Spleen (tissue), 11 donors: ENCODE data around the gene PABPC1L. TPM values are rescaled to one million over a fixed set of nuclear protein-coding genes. Genes with fewer than 3 reads are reported as not detected.
A peak's percentile ranks its signal among the peaks of the same experiment; 100 is the strongest.

Experiments
- DNase-seq: peaks from one replicate; pipeline ENCODE4 v3.0.0-alpha.2; 2020
- H3K27ac ChIP-seq, 8 donors: fragments of 200-600 bp; sonication (generic) in 7 of 8; 1 replicate in 4 of 8; 2 replicates in 4 of 8; pipeline versions ENCODE4 v1.5.0 to v1.8.0; 2016 to 2021; ENCODE audit warnings: inconsistent platforms in 4 of 8, mild to moderate bottlenecking in 4 of 8, moderate library complexity in 1 of 8
- H3K27me3 ChIP-seq, 7 donors: fragments of 200-600 bp; sonication (generic) in 6 of 7; replicated peaks in 1 of 7; 1 replicate in 4 of 7; 2 replicates in 3 of 7; pipeline versions ENCODE4 v1.5.0 to v1.8.0; 2016 to 2021; ENCODE audit warnings: inconsistent platforms in 3 of 7, mild to moderate bottlenecking in 1 of 7
- H3K36me3 ChIP-seq, 6 donors: fragments of 200-600 bp; sonication (generic) in 5 of 6; 1 replicate in 4 of 6; 2 replicates in 2 of 6; pipeline versions ENCODE4 v1.5.0 to v1.8.0; 2016 to 2021; ENCODE audit warnings: inconsistent platforms in 2 of 6
- H3K4me1 ChIP-seq, 6 donors: fragments of 200-600 bp; sonication (generic) in 5 of 6; 1 replicate in 3 of 6; 2 replicates in 3 of 6; pipeline versions ENCODE4 v1.5.0 to v1.8.0; 2016 to 2021; ENCODE audit warnings: inconsistent platforms in 3 of 6
- H3K4me3 ChIP-seq, 8 donors: fragments of 200-600 bp; sonication (generic) in 7 of 8; 1 replicate in 4 of 8; 2 replicates in 4 of 8; pipeline versions ENCODE4 v1.5.0 to v1.8.0; 2016 to 2021; ENCODE audit warnings: inconsistent platforms in 4 of 8, mild to moderate bottlenecking in 4 of 8, moderate library complexity in 2 of 8
- H3K9me3 ChIP-seq, 8 donors: fragments of 200-600 bp; sonication (generic) in 7 of 8; 1 replicate in 4 of 8; 2 replicates in 4 of 8; pipeline versions ENCODE4 v1.5.0 to v1.8.0; 2016 to 2021; ENCODE audit warnings: inconsistent platforms in 4 of 8
- POLR2A ChIP-seq, 3 donors: fragments of 450-650 bp; IDR thresholded peaks; one replicate each; pipeline ENCODE4 v1.5.1; 2017; ENCODE audit warnings: antibody characterized with exemption in 3 of 3, mild to moderate bottlenecking in 1 of 3
- POLR2AphosphoS5 ChIP-seq, 3 donors: sonication (generic); formaldehyde crosslinking; IDR thresholded peaks; one replicate each; pipeline ENCODE4 v1.5.1; 2017; ENCODE audit warnings: antibody characterized with exemption in 3 of 3
- WGBS, 5 donors: extraction: QIAGEN DNeasy Blood & Tissue Kit in 3 of 5; methylation state at CpG; one replicate each; pipeline versions ENCODE4 v1.1.5 to v1.1.7; 2013 to 2018; 5-methylcytosine and 5-hydroxymethylcytosine counted together
- intact Hi-C: fragments of 100-400 bp; cut with DNase I; formaldehyde crosslinking; loops from one replicate; pipeline ENCODE4 v1.15.0; 2023; ENCODE audit warnings: low total_unique reads
- polyA plus RNA-seq, 3 donors: library from polyadenylated mRNA; stranded (reverse); fragments of 200-250 nt; gene quantifications; one replicate each; pipeline ENCODE4 v1.2.1, GENCODE V29; 2013
- total RNA-seq, 7 donors: library from RNA; depleted of rRNA in 3 of 7; stranded (reverse); fragments of >200 nt in 3 of 7; fragmentation: NEBNext Ultra II Directional in 4 of 7; extraction: Animal tissue kit (Norgen Biotek cat#: 25700) in 4 of 7; gene quantifications; one replicate each; pipeline versions ENCODE4 v1.1.0 to v1.2.1, GENCODE V29; 2016 to 2021
- TF ChIP-seq, protein P1 (sequence below), 11 experiments: fragments of 200-600 bp in 7 of 11; fragments of 450-650 bp in 4 of 11; sonication (generic) in 4 of 11; IDR thresholded peaks in 8 of 11; conservative IDR thresholded peaks in 3 of 11; 1 replicate in 7 of 11; 2 replicates in 4 of 11; pipeline versions ENCODE4 v1.4.0 to v1.8.0; 2016 to 2021; ENCODE audit warnings: antibody characterized with exemption in 11 of 11, inconsistent platforms in 4 of 11, mild to moderate bottlenecking in 1 of 11
- donor health status: healthy with polysubstance abuse.
- donor health status: DM: no; HTN: no; CAD: no; lungs with moderate emphysema.
- donor health status: DM: no; HTN: no; CAD: no.
- donor health status: Bipolar disorder and iron deficiency.
- donor health status: healthy.
- donor health status: DM: no; HTN: no; CAD: no.
- donor health status: DM: yes; HTN: yes; CAD: no.

The PABPC1L gene
- total and polyA plus RNA-seq, 10 donors: 27.0 to 61.4 (median 33.8) TPM

DNA sequence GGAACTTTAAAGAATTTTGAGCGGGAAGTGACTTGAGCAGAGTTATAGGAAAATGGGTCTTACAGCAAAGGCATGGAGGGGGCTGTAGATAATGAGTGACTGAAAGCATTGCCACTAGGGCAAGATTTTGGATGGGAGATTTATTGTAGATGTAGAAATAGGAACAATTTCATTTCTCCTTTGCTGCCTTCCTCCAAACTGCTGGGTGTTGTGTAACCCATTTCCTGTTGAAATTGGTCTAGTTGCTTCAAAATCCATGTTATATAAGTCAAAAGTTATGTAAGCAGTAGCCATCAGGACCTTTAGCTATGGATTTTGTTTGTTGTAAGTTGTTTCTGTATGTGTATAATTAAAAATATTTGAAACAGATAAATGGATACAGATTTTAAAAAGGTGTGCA, 13.3 kb upstream of the PABPC1L start:
- peak overlapping the region in 7 of 8 donors; percentile 7 to 72 (median 55) for H3K27ac ChIP-seq
- peak overlapping the region in 1 of 8 donors; percentile 9 for H3K4me3 ChIP-seq
- H3K9me3 ChIP-seq: no peaks in the 10 kb centered on the region
- DNase-seq: no peak
- intact Hi-C loops: loop anchor here (10.0 kb wide), 1 partner anchor 58 kb away; no protein-coding TSS in a partner anchor
- 53 to 66% (median 58%) methylated on average over 1 of the region's 1 CpG for WGBS, 5 donors
- H3K4me1 ChIP-seq: peaks cover 63 to 100% (median 92%) of the 10 kb centered on the region in 6 donors
- TF ChIP-seq POLR2A (IDR thresholded peaks at IDR 0.05): no peak
- no peak for TF ChIP-seq POLR2AphosphoS5 (IDR thresholded peaks at IDR 0.05)
- TF ChIP-seq, protein P1, sequence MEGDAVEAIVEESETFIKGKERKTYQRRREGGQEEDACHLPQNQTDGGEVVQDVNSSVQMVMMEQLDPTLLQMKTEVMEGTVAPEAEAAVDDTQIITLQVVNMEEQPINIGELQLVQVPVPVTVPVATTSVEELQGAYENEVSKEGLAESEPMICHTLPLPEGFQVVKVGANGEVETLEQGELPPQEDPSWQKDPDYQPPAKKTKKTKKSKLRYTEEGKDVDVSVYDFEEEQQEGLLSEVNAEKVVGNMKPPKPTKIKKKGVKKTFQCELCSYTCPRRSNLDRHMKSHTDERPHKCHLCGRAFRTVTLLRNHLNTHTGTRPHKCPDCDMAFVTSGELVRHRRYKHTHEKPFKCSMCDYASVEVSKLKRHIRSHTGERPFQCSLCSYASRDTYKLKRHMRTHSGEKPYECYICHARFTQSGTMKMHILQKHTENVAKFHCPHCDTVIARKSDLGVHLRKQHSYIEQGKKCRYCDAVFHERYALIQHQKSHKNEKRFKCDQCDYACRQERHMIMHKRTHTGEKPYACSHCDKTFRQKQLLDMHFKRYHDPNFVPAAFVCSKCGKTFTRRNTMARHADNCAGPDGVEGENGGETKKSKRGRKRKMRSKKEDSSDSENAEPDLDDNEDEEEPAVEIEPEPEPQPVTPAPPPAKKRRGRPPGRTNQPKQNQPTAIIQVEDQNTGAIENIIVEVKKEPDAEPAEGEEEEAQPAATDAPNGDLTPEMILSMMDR (IDR thresholded peaks at IDR 0.05 in 8 of 11, conservative IDR thresholded peaks at IDR 0.05 in 3 of 11): no peak
- peaks cover 0 to 44% (median 9%) of the 10 kb centered on the region in 6 donors for H3K36me3 ChIP-seq
- H3K27me3 ChIP-seq: no peaks in the 10 kb centered on the region

DNA sequence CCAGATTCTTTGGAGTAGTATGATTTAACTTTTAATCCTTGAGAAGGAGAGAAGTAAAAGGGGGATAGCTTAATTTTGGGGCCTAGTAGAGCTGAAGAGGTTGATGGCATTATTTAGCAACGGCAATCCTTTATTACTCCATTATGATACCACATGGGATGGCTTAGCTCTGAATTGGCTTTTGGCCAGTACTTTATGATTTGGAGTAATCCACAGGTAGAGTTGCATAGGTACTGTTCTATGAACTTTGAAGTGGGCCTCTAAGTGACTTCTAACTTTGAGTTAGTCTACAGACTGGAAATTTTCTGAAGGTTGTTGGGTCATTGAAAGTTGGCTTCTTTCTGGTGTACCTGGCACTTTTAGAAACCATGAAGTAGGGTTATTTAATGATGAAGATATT, 12.7 kb upstream of the PABPC1L start:
- Histone ChIP-seq H3K4me1 (peaks cover 61 to 100% (median 90%) of the 10 kb centered on the region in 6 donors), H3K36me3 (peaks cover 0 to 45% (median 15%) of the 10 kb centered on the region in 6 donors), H3K27me3 (no peaks in the 10 kb centered on the region), H3K4me3 (peak overlapping the region in 1 of 8 donors; percentile 9), H3K9me3 (no peaks in the 10 kb centered on the region), H3K27ac (peak overlapping the region in 6 of 8 donors; percentile 7 to 72 (median 56))
- no peak for DNase-seq
- TF ChIP-seq, protein P1 (IDR thresholded peaks at IDR 0.05 in 8 of 11, conservative IDR thresholded peaks at IDR 0.05 in 3 of 11): no peak
- no peak for TF ChIP-seq POLR2AphosphoS5 (IDR thresholded peaks at IDR 0.05)
- TF ChIP-seq POLR2A (IDR thresholded peaks at IDR 0.05): no peak
- 48 to 86% (median 55%) methylated on average over 1 of the region's 1 CpG for WGBS, 5 donors
- intact Hi-C loops: loop anchor here (10.0 kb wide), 1 partner anchor 58 kb away; no protein-coding TSS in a partner anchor

DNA sequence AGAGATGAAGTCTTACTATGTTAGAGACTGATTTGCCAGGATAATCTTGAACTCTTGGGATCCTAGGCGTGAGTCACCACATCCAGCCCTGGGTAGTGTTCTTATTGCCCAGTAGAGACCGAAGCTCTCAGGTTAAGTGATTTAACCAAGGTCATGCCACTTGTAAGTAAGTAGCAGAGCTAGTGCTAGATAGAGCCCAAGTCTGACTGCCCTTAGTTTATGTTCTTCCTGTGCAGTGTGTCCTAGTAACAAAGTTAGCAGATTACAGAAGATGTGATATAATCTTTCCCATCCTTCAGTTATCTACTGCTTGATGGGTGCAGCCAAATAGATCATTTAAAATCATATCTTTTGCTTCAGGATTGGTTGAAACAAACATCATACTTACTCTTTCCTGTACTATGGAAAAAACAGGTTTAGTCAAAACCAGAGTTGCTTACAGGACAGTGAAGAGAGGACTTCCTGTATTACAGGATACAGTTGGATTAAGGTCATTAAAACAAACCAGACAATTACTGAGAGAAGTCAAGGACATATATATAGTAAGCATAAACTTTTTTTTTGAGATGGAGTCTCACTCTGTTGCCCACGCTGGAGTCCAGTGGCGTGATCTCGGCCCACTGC, 9.5 kb upstream of the PABPC1L start:
- peak overlapping the region in 5 of 8 donors; percentile 4 to 55 (median 12) for H3K27ac ChIP-seq
- H3K27me3 ChIP-seq: no peaks in the 10 kb centered on the region
- no peak for DNase-seq
- no peak for TF ChIP-seq POLR2A (IDR thresholded peaks at IDR 0.05)
- TF ChIP-seq, protein P1 (IDR thresholded peaks at IDR 0.05 in 8 of 11, conservative IDR thresholded peaks at IDR 0.05 in 3 of 11): no peak
- intact Hi-C loops: no loop called here
- no peak overlapping the region for H3K4me3 ChIP-seq
- WGBS, 5 donors: 69 to 81% (median 75%) methylated on average over 5 of the region's 5 CpGs
- no peaks in the 10 kb centered on the region for H3K9me3 ChIP-seq
- peaks cover 38 to 77% (median 61%) of the 10 kb centered on the region in 6 donors for H3K4me1 ChIP-seq
- peaks cover 5 to 64% (median 41%) of the 10 kb centered on the region in 6 donors for H3K36me3 ChIP-seq

DNA sequence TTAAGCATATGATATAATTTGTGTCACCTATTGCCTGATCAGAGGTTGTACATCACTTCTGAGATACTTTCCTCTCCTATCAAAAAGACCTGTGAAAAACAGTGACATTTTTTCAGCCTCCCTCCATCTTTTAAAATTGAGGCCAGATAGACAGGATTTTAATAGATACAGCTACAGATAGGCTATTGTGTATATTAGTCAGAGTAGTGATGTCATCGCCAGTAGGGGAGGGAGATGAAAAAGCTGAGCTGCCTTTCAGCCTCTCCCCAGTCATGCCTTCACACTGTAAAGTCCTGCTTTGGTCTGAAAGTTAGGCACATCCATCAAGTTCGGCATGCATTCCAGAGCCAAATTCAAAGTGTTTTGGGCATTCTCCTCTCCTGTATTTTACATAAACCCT, 7.9 kb upstream of the PABPC1L start:
- 83 to 98% (median 92%) methylated on average over 2 of the region's 2 CpGs for WGBS, 5 donors

More for the DNA sequence above, 7.9 kb upstream of the PABPC1L start:
- Histone ChIP-seq H3K27ac (no peak overlapping the region), H3K4me1 (peaks cover 22 to 61% (median 45%) of the 10 kb centered on the region in 6 donors), H3K9me3 (no peaks in the 10 kb centered on the region), H3K36me3 (peaks cover 10 to 80% (median 57%) of the 10 kb centered on the region in 6 donors), H3K4me3 (no peak overlapping the region), H3K27me3 (no peaks in the 10 kb centered on the region)
- TF ChIP-seq POLR2AphosphoS5 (IDR thresholded peaks at IDR 0.05): no peak
- TF ChIP-seq, protein P1 (IDR thresholded peaks at IDR 0.05 in 8 of 11, conservative IDR thresholded peaks at IDR 0.05 in 3 of 11): no peak
- TF ChIP-seq POLR2A (IDR thresholded peaks at IDR 0.05): no peak
- intact Hi-C loops: no loop called here
- DNase-seq: no peak
